Measurements from ENCODE around the gene POLD2.

GRCh38 chr7:44149571-44150465 lies 26.5 kb upstream of the POLD2 start:
- no peak for TF ChIP-seq POLR2A (IDR thresholded peaks at IDR 0.05)
- TF ChIP-seq CTCF (IDR thresholded peaks at IDR 0.05), result no peak
- no peak for TF ChIP-seq POLR2AphosphoS5 (IDR thresholded peaks at IDR 0.05; ENCODE audit: insufficient read depth in 1 of 2, low read depth in 1 of 2)
